NT2/D1 (cell line): ENCODE measurements around the gene MIER2.
"Not testable (repeated sequence)": the region's sequence is repeated elsewhere in the genome, so short reads cannot be mapped to it uniquely, and the experiment has no call there.

ENCODE experiments used
- DNase-seq: peaks from one replicate; pipeline ENCODE4 v3.0.0-alpha.2; 2011; ENCODE audit warnings: low read depth, low spot score
- H3K27me3 ChIP-seq: 2 replicates; pipeline ENCODE4 v1.6.0; 2011; ENCODE audit warnings: mild to moderate bottlenecking; ENCODE audit not compliant: insufficient read length, insufficient read depth
- H3K36me3 ChIP-seq: 2 replicates; pipeline ENCODE4 v1.6.1; 2011; ENCODE audit warnings: mild to moderate bottlenecking, low read length, mixed read lengths; ENCODE audit not compliant: insufficient read depth, insufficient read length
- H3K4me1 ChIP-seq: 2 replicates; pipeline ENCODE4 v1.5.1; 2011; ENCODE audit not compliant: insufficient read depth, insufficient read length
- H3K4me3 ChIP-seq: 2 replicates; pipeline ENCODE4 v1.5.1; 2011; ENCODE audit warnings: low read depth; ENCODE audit not compliant: insufficient read length
- H3K9ac ChIP-seq: 2 replicates; pipeline ENCODE4 v1.6.0; 2011; ENCODE audit warnings: low read depth; ENCODE audit not compliant: insufficient read length
- H3K9me3 ChIP-seq: 2 replicates; pipeline ENCODE4 v1.5.1; 2011; ENCODE audit warnings: mild to moderate bottlenecking, low read length; ENCODE audit not compliant: insufficient read depth
- SUZ12 ChIP-seq: IDR thresholded peaks from 2 replicates; pipeline ENCODE4 v1.6.1; 2011; ENCODE audit not compliant: insufficient read length, insufficient read depth; ENCODE audit errors: extremely low read depth
- YY1 ChIP-seq: IDR thresholded peaks from 2 replicates; pipeline ENCODE4 v1.6.1; 2011; ENCODE audit not compliant: insufficient read length, insufficient read depth
- ZNF274 ChIP-seq: IDR thresholded peaks from 2 replicates; pipeline ENCODE4 v1.6.1; 2011; ENCODE audit warnings: mild to moderate bottlenecking, low read depth, low read length

The MIER2 gene

GRCh38 chr19:389255-389934 is 44.8 kb upstream of the MIER2 start:
- no peaks in the 10 kb centered on the region for H3K36me3 ChIP-seq
- TF ChIP-seq SUZ12: no peak
- no peak for TF ChIP-seq ZNF274
- no peak for TF ChIP-seq YY1
- H3K4me3 ChIP-seq: no peak overlapping the region
- peak overlapping the region; percentile 36 for H3K9ac ChIP-seq
- no peak for DNase-seq
- no peaks in the 10 kb centered on the region for H3K9me3 ChIP-seq
- peaks cover 6% of the 10 kb centered on the region for H3K27me3 ChIP-seq
- H3K4me1 ChIP-seq: peaks cover 25% of the 10 kb centered on the region

DNA sequence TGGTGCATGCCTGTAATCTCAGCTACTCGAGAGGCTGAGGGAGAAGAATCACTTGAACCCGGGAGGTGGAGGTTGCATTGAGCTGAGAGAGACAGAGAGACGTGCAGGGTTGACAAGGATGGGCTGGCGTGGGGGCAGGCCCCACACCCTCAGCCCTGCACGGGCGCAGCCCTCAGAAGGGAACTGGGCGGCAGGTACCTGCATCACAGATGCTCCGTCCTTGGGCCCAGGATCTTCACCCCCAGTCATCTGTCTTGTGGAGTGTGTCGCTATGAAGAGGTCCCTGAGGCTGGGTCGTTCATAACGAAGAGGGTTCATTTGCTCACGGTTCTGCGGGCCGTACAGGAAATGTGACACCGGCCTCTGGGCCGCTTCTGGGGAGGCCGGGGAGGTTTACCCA is 44.1 kb upstream of the MIER2 start:
- TF ChIP-seq SUZ12: no peak
- no peak for TF ChIP-seq YY1
- no peak for TF ChIP-seq ZNF274
- Histone ChIP-seq H3K4me3 (no peak overlapping the region), H3K9ac (peak overlapping the region; percentile 5), H3K4me1 (peaks cover 29% of the 10 kb centered on the region), H3K27me3 (peaks cover 6% of the 10 kb centered on the region), H3K36me3 (no peaks in the 10 kb centered on the region), H3K9me3 (no peaks in the 10 kb centered on the region)
- DNase-seq: no peak

- Histone ChIP-seq H3K36me3 (no peaks in the 10 kb centered on the region), H3K9ac (peak overlapping the region; percentile 61), H3K4me1 (peaks cover 29% of the 10 kb centered on the region), H3K9me3 (no peaks in the 10 kb centered on the region), H3K27me3 (peaks cover 3% of the 10 kb centered on the region), H3K4me3 (no peak overlapping the region)
- DNase-seq: no peak
- no peak for TF ChIP-seq SUZ12
- no peak for TF ChIP-seq ZNF274
- TF ChIP-seq YY1: no peak
These were observed 43.2 kb upstream of the MIER2 start for GRCh38 chr19:387777-388176.

DNA sequence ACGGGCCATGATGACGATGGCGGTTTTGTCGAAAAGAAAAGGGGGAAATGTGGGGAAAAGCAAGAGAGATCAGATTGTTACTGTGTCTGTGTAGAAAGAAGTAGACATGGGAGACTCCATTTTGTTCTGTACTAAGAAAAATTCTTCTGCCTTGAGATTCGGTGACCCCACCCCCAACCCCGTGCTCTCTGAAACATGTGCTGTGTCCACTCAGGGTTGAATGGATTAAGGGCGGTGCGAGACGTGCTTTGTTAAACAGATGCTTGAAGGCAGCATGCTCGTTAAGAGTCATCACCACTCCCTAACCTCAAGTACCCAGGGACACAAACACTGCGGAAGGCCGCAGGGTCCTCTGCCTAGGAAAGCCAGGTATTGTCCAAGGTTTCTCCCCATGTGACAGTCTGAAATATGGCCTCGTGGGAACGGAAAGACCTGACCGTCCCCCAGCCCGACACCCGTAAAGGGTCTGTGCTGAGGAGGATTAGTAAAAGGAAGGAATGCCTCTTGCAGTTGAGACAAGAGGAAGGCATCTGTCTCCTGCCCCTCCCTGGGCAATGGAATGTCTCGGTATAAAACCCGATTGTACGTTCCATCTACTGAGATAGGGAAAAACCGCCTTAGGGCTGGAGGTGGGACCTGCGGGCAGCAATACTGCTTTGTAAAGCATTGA is 42.2 kb upstream of the MIER2 start:
- H3K9me3 ChIP-seq, H3K9ac ChIP-seq, H3K27me3 ChIP-seq, H3K36me3 ChIP-seq, H3K4me3 ChIP-seq: not testable (repeated sequence)
- H3K4me1 ChIP-seq: peaks cover 22% of the 10 kb centered on the region
- peak; percentile 69 for DNase-seq

DNA sequence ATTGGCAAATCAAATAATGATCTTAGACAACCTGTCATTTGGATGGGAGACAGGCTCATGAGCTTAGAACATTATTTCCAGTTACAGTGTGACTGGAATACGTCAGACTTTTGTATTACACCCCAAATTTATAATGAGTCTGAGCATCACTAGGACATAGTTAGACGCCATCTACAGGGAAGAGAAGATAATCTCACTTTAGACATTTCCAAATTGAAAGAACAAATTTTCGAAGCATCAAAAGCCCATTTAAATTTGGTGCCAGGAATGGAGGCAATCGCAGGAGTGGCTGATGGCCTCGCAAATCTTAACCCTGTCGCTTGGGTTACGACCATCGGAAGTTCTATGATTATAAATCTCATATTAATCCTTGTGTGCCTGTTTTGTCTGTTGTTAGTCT is 41.6 kb upstream of the MIER2 start:
- not testable (repeated sequence) for H3K4me3 ChIP-seq

GRCh38 chr19:384799-385169 is 40.2 kb upstream of the MIER2 start:
- Histone ChIP-seq H3K27me3 (peaks cover 8% of the 10 kb centered on the region), H3K9ac (no peak overlapping the region), H3K36me3 (no peaks in the 10 kb centered on the region), H3K9me3 (no peaks in the 10 kb centered on the region), H3K4me1 (peaks cover 17% of the 10 kb centered on the region), H3K4me3 (no peak overlapping the region)
- TF ChIP-seq ZNF274 (no peak), SUZ12 (no peak), YY1 (no peak)
- no peak for DNase-seq

More for the DNA sequence above, 41.6 kb upstream of the MIER2 start:
- H3K9me3 ChIP-seq, H3K36me3 ChIP-seq, H3K27me3 ChIP-seq, H3K9ac ChIP-seq, DNase-seq: not testable (repeated sequence)
- peaks cover 21% of the 10 kb centered on the region for H3K4me1 ChIP-seq

DNA sequence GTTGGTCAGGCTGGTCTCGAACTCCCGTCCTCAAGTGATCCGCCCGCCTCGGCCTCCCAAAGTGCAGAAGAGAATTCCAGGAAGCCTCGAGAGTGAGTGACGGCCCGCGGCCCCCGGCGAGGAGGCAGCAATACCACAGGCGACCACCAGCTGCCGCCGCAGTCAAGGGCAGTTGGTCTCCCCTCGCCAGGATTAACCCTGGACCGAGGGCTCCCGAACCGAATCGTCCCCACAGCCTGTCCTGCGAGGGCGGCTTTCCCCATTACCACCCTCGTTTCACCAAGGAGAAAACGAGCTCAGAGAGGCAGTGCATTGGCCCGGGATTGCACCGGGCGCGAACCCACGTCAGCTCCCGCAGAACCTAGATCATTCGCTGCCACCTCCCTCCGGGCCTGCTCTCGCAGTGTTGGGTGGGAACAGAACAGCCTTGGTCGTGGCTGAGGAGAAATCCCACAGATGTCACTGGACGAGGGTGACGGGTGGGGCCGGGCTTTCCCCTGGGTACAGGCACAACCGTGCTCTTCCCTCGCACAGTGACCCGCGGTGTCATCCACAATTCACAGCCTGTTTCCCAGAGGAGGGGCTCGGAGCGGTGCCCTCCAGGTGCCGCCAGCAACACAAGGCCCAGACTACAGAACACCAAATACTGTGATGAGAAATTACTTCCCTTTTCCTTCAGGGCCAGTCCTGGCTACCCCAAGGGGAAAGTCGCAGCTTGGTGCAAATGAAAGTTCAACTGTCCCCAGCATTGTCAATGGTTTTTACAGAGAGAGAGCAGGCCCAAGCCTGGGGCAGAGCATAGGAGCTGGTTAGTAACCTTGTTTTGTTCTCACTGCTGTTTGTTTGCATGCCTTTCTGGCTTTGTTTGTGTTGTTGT is 39.6 kb upstream of the MIER2 start:
- Histone ChIP-seq H3K36me3 (no peaks in the 10 kb centered on the region), H3K27me3 (peaks cover 8% of the 10 kb centered on the region), H3K4me1 (peaks cover 14% of the 10 kb centered on the region), H3K4me3 (no peak overlapping the region), H3K9me3 (no peaks in the 10 kb centered on the region), H3K9ac (peak overlapping the region; percentile 72)
- no peak for TF ChIP-seq ZNF274
- TF ChIP-seq SUZ12: no peak
- no peak for TF ChIP-seq YY1
- peak; percentile 30 for DNase-seq
